KBM-7 (cell line): Measurements from ENCODE around the gene LUZP4.
"Not testable (repeated sequence)": the region's sequence is repeated elsewhere in the genome, so short reads cannot be mapped to it uniquely, and the experiment has no call there.

Experiments used
- DNase-seq: peaks from one replicate; pipeline ENCODE4 v3.0.0-alpha.2; 2015
- in situ Hi-C: fragments of 300-500 bp; cut with MboI; formaldehyde crosslinking; loops from 2 replicates; pipeline ENCODE4 v1.14.3; 2020; ENCODE audit warnings: low sequenced_read_pairs, low pct_unique_long_range_greater_than_20kb, mixed read lengths

Gene LUZP4, protein sequence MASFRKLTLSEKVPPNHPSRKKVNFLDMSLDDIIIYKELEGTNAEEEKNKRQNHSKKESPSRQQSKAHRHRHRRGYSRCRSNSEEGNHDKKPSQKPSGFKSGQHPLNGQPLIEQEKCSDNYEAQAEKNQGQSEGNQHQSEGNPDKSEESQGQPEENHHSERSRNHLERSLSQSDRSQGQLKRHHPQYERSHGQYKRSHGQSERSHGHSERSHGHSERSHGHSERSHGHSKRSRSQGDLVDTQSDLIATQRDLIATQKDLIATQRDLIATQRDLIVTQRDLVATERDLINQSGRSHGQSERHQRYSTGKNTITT

DNA sequence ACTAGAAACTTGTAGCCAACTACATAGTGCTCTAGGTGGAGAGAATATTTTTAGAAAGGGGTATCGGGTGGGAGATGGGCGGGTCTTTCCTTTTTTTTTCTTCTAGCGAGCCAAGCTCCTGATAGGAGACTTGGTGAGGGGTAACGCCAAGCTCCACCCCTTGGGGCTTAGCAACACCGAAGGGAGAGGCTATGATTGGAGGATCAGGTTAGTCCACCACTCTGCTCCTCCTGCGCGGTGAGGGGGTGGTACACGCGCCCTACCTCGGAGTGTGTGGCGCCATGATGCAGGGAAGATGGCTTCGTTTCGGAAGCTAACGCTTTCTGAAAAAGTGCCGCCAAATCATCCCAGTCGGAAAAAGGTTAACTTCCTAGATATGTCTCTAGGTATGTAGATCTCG, at the start of gene LUZP4:
TSS of gene LUZP4 (plus strand) at position 251 of the 400 bp plus-strand sequence. CDS start at position 296, 45 bp downstream.
- in situ Hi-C loops = no loop called here
- DNase-seq = no peak

DNA sequence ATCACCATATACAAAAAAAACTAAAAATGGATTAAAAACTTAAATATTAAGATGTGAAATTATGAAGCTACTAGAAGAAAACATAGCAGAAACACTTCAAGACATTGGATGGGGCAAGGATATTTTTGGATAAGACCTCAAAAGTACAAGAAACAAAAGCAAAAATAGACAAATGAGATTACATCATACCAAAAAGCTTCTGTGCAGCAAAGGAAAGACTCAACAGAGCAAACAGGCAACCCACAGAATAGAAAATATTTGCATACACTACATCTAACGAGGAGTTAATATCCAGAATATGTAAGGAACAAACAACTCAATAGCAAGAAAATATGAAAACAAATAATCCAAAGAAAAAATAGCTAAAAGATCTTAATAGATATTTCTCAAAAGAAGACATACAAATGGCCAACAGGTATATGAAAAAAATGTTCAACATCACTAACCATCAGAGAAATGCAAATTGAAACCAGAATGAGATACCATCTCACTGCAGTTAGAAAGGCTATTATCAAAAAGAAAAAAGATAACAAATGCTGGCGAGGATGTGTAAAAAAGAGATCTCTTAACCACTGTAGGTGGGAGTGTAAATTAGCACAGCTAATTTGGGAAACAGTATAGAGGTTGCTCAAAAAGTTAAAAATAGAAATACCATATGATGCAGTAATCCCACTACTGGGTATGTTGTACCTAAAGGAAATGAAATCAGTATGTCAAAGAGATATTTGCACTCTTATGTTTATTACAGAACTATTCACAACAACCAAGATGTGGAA, 37.9 kb upstream of the LUZP4 start:
- DNase-seq = no peak
- in situ Hi-C loops = no loop called here

DNA sequence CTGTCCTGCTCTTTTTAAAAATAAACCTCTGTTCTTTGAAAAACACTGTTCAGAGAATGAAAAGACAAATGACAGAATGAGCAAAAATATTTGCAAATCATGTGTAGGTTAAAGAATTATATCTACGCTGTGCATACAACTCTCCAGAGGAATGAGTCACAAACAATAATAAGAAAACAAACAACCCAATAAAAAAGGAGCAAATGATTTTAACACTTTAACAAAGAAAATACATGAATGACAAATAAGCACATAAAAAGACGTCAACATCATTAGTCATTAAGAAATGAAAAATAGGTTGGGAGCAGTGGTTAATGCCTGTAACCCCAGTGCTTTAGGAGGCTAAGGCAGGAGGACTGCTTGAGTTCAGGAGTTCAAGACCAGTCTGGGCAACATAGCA, 34.5 kb upstream of the LUZP4 start:
- DNase-seq = no peak
- in situ Hi-C loops = no loop called here

DNA sequence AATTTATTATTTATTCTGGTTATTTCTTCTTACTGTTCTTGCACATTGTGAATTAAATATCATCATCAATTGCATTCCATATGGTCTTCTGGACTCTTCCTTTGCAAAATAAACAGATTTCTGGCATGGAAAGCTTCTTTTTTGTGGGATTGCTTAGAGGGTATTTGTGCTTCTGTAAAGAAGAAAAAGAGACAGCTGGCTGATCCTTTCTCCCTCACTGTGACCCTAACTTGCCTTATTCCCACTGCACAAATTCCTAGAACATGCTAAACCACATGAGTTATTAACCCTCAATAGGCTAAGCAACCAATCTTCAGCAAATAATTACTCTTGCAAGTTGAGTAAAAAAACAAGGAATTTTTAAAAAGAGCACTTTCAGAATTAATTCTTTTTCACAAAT, 31.8 kb upstream of the LUZP4 start:
- in situ Hi-C loops = no loop called here
- no peak for DNase-seq

DNA sequence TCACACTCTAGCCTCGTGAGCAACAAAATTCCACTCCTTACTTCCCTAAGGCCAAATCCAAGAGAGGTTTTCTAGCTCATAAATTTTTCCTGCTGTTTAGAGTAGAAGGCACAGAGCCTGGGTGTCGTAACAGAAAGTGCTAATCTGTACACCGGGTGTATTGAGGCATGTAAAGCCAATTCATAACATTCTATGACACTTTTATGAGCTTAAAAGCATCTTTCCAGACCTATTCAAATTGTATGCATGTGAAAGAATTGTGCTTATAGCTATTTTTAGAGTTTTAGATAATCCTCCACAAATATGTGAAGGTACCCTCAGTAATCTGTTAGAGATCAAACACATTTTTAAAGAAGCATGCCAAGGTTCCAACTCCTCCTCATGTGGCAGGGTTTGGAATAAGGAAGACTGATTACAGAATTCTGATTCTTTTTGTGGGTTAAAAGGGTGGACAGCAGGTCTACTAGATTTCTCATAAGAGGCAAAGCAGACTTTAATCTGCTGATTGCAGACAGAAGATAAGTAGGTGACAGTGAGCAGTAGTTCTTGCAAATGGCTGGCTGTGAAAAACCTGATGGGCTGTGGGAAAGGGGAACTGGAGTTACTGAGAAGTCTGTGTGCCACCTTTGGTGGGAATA, 30.2 kb upstream of the LUZP4 start:
- in situ Hi-C loops = no loop called here
- DNase-seq = no peak

DNA sequence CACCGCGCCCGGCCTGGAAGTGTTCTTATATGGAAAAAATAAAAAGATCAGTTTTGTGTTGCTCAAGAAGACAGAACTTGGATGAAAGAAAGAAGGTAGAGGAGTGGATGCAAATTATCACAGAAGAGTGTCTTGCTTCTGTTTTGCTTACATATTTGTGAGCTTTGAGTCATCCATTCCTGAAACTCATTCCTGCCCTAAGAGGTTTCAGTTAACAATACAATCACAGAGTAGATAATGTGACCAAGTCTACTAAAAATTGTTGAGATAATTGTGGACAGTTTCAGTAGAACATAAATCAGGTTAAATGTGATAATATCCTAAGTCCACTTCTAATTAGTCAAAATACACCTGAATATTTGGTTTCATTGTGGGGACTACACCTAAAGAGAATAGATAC, 29.2 kb upstream of the LUZP4 start:
- DNase-seq = no peak
- in situ Hi-C loops = no loop called here

DNA sequence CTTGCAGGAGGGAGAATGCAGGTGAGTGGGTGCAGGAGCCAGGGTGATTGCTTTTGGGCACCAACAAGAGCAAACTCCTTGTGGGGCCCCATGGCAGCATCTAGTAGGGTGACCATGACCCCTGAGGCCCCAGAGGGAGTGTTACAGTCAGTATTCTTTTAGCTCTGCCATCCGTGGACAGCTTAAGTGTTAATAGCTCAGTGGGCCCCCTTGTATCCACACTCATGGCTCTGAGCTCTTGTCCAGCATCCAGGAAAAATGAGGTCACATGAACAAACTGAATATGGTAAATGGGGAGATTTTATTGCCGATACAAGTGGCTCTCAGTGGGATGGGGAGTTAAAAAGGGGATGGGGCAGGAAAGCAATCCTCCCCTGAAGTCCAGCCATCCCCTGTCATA, 28.4 kb upstream of the LUZP4 start:
- in situ Hi-C loops = no loop called here
- no peak for DNase-seq

DNA sequence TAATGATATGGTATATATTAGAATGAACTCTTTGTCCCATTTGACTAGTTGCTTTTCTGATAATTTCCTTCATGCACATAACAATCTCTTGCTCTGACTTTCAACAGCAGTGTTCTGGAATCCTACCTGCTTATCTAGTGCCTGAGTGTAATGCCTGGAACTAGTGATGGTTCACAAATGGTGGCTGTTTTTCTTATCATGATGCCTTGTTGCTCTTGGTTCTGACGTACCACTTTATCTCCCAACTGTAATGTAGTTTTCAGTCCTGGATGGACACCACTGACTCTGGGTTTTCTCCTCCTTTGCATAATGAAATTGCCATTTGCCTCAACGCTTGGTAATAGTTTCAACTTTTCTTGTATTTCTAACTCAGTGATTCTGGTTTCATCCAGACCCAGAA, 25.5 kb upstream of the LUZP4 start:
- in situ Hi-C loops = no loop called here
- DNase-seq = no peak

DNA sequence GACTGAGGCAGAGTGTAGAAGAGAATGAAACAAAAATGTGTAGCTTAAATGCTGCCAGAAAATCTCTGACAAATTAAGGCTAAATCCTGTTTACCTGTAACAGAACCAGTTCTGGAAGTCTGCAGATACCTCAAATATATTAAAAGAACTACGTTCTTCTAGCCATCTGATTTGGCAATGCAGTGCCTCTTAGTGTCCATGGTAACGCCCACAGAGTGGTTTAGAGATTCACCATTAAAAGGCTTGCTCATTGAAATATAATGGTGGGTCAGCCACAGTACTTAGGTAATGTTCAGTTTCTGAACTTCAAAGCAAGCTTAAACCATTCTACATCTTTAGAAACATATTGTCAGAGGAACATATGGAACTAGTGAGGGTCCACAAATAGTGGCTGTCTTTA, 23.2 kb upstream of the LUZP4 start:
- no peak for DNase-seq
- in situ Hi-C loops = no loop called here

DNA sequence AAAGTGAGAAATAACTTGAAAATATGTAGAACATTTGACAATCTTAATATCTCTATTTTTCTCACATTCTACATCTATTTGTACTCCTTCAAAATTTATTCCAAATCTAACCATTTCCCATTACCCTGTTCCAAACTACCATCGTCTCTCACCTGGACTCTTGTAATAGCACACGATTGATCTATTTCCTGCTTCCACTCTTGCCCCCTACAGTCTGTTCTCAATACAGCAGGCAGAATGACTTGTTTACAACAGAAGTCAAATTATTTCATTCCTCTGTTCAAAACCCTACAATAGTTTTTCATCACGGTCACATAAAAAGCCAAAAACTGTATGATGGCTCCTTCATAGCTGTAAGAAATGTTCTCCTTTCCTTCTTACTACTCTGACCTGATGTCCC, 21.1 kb upstream of the LUZP4 start:
- in situ Hi-C loops = no loop called here
- no peak for DNase-seq

DNA sequence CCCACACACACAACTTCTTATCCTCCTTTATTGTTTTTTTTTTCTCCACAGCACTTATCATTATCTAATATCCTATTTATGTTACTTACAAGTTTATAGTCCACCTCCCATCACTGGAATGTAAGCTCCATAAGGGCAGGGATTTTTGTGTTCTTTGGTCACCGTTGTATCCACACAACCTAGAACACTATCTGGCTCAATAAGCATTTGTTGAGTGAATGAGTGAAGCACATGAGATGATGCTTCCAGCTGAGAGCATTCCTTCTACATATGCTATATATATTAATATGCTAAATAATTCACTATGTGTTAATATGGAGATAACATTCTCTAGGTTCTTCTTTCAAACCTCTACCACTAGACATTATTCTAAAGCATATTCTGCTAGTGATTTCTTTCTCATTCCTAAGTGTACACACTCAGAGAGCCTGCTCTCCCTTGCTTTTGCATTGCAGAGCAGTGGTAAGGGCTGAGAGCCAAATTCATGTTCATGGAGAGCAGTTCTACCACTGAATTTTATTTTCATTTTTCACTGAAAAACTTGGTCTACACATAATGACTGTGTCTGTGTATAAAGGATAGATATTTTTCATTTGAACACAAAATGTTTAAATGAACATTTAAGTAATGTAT, 20.3 kb upstream of the LUZP4 start:
- in situ Hi-C loops = no loop called here
- DNase-seq = no peak

DNA sequence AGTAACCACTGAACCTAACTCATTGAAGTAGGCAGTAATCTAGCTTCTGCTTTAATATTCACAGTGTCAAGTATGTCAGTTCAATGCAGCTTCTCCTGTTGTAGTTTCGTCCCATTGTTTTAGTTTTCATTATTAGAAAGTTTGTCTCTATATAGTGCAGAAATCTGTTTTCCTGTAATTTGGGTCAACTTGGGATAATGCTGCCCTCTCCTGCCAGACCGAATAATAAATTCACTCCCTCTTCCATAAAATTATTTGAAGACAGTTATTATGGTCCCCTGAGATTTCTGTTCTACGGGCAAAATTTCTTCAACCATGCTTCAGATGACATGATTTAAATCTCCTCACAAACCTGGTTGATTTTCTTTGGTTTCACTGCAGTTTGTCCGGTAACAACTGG, 4.6 kb upstream of the LUZP4 start:
- in situ Hi-C loops = no loop called here
- no peak for DNase-seq

DNA sequence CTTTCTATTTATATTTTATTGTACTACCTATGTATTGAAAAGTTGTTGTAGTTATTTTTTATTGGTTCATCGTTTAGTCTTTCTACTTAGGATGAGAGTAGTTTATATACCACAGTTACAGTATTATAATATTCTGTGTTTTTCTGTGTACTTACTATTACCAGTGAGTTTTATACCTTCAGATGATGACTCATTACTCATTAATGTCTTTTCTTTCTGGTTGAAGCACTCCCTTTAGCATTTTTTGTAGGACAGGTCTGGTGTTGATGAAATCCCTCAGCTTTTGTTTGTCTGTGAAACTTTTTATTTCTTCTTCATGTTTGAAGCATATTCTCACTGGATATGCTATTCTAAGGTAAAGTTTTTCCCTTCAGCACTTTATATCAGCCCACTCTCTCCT, 7.7 kb downstream of the LUZP4 start:
- in situ Hi-C loops = no loop called here
- no peak for DNase-seq

DNA sequence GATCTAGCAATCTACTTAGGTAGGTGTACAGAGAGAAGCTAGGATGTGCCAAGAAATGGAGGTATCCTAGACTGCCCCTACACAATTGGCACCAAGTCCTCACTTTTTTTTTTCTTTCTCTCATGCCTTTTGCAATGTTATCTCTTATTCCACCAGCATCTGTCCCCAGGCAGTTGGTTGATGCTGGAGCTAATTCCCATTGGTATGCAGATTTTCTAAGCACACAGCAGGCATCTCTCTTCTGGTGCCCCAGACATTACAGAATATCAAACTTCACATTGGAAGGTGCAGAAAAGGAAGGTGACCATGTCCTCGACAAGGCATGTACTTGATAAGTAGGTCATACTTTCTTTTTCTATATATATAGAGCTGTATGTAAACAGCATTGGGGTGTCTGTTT, 21.6 kb downstream of the LUZP4 start:
- in situ Hi-C loops = no loop called here
- DNase-seq = no peak

DNA sequence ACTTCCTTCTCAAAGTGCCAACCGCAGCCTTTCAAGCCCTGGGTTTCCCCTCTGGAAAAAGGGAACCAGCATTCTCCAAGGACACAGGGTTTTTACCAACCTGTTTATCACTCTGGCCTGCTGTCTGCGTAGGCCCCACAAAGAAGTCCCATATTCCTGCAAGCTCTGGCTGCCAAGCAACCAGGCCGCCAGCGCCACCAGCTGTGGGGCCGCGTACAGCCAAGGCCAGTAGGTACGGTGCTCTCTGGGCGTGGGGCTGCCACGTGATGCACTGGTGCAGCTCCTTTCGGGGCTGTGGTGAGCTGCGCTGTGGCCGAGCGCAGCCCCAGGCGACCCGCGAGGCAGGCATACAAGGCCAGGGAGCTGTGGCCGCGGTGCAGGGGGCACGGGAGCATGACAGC, 22.1 kb downstream of the LUZP4 start:
- in situ Hi-C loops = no loop called here
- DNase-seq = no peak

DNA sequence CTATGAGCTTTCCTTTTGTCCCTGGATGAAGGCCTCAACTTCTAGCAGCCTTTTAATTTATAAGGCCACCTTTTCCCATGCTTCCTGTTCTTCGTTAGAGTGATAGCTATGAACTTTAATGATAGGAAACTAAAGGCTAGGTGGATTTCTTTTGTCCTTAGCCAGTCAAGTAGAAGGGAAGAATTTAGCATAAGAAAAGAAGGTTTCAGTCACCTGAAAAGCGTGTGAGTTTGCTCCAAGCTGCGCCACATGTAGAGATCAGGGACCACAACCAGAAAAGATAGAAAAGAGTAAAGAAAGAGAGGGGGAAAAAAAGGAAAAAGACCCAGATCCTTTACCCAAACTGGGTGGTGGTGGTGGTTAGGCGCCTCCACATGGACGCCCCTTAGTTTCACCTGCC, 28.6 kb downstream of the LUZP4 start:
- in situ Hi-C loops = no loop called here
- DNase-seq = no peak

DNA sequence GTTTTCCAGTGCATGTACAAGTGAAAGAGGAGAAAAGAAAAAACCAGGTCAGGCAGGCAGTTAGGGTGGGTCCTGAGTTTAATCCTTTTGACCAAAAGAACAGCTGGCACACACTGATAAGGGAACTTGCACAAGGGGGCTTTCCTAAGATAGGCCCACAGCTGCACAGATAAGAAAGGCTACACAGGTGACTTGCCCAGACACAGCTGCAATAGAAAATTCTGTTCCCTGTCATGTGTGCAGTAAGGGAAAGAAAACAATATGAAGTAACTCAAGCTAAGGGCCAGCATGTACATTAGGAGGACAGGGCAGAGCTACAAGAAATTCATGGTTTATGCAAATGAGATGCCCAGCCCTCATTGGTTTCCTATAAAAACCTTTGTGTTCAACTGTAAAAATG, 32.9 kb downstream of the LUZP4 start:
- DNase-seq = peak; percentile 32
- in situ Hi-C loops = no loop called here

DNA sequence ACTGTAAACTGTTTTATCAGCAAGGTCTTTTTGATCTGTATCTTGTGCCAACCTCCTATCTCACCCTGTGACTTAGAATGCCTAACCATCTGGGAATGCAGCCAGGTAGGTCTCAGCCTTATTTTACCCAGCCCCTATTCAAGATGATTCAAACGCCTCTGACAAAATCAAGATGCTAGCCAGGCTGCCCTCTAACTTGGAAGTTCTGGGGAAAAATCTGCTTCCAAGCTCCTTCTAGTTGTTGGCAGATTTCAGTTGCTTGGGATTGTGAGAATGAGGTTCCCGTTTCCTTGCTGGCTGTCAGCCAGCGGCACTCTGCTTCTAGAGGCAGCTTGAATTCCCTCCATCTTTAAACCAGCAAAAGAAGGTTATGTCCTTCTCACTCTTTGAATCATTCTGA, 34.7 kb downstream of the LUZP4 start:
- in situ Hi-C loops = no loop called here
- peak; percentile 28 for DNase-seq

DNA sequence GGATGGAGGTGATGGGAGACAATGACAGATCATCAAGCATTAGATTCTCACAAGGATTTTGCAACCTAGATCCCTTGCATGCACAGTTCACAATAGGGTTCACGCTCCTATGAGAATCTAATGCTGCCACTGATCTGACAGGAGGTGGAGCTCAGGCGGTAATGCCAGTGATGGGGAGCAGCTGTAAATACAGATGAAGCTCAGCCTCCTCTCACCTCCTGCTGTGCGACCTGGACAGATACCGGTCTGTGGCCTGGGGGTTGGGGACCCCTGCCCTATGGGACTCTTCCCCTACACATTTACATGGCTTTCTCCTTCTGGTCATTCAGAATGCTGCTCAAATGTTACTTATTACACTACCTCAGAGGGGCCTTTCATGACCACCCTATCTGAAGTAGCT, 39.8 kb downstream of the LUZP4 start:
- DNase-seq, in situ Hi-C loops: not testable (repeated sequence)
